Esophagus squamous epithelium (tissue), 4 donors: Measurements from ENCODE around the gene UBE2QL1.

ENCODE experiments used
- POLR2A ChIP-seq, 4 donors: fragments of 450-650 bp; IDR thresholded peaks; one replicate each; pipeline ENCODE4 v1.6.1; 2017; ENCODE audit warnings: antibody characterized with exemption in 4 of 4, mild to moderate bottlenecking in 4 of 4, moderate library complexity in 3 of 4
- TF ChIP-seq, protein P1 (sequence below), 6 experiments: fragments of 450-650 bp in 4 of 6; fragments of 200-600 bp in 2 of 6; sonication (generic) in 2 of 6; IDR thresholded peaks; one replicate each; pipeline ENCODE4 v1.5.1; 2016 to 2019; ENCODE audit warnings: antibody characterized with exemption in 6 of 6, mild to moderate bottlenecking in 4 of 6, moderate library complexity in 4 of 6

DNA sequence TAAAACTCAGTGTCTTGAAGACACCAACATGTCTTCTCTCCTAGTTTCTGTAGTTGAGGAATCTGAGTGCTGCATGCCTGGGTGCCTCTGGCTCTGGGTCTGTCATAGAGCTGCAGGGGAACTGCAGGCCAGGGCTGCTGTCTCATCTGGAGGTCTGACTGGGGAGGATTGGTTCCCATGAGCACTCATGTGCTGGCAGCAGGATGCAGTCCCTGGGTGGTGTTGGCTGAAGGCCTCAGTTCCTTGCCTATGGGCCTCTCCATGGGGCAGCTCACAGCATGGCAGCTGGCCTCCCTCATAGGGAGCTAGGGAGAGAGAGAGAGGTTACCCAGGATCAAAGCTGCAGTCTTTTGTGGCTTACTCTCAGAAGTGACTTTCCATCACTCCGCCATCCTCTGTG lies 22.6 kb downstream of the UBE2QL1 start:
- TF ChIP-seq, protein P1, sequence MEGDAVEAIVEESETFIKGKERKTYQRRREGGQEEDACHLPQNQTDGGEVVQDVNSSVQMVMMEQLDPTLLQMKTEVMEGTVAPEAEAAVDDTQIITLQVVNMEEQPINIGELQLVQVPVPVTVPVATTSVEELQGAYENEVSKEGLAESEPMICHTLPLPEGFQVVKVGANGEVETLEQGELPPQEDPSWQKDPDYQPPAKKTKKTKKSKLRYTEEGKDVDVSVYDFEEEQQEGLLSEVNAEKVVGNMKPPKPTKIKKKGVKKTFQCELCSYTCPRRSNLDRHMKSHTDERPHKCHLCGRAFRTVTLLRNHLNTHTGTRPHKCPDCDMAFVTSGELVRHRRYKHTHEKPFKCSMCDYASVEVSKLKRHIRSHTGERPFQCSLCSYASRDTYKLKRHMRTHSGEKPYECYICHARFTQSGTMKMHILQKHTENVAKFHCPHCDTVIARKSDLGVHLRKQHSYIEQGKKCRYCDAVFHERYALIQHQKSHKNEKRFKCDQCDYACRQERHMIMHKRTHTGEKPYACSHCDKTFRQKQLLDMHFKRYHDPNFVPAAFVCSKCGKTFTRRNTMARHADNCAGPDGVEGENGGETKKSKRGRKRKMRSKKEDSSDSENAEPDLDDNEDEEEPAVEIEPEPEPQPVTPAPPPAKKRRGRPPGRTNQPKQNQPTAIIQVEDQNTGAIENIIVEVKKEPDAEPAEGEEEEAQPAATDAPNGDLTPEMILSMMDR (IDR thresholded peaks at IDR 0.05) = no peak
- TF ChIP-seq POLR2A (IDR thresholded peaks at IDR 0.05) = no peak
